ENCODE data around the gene SYCP2.

GRCh38 chr20:59884494-59884893 is 48.9 kb downstream of the SYCP2 start:
- no peak for TF ChIP-seq CTCF (IDR thresholded peaks at IDR 0.05; ENCODE audit: low read length)
- no peak for TF ChIP-seq EZH2 (IDR thresholded peaks at IDR 0.05; ENCODE audit: borderline replicate concordance, low read length)
